Neural progenitor cell (in vitro differentiated cells): ENCODE results near the gene EHD2.

Experiments
- CTCF ChIP-seq: fragments of 200-600 bp; sonication (generic); IDR thresholded peaks from 2 replicates; pipeline ENCODE4 v1.5.1; 2017; ENCODE audit warnings: antibody characterized with exemption, mild to moderate bottlenecking
- EZH2 ChIP-seq: fragments of 200-600 bp; sonication (generic); IDR thresholded peaks from 2 replicates; pipeline ENCODE4 v1.6.1; 2017; ENCODE audit warnings: antibody characterized with exemption, mild to moderate bottlenecking, moderate library complexity
- EZH2phosphoT487 ChIP-seq: fragments of 200-600 bp; sonication (generic); IDR thresholded peaks from 2 replicates; pipeline ENCODE4 v1.6.1; 2017; ENCODE audit warnings: antibody characterized with exemption

DNA sequence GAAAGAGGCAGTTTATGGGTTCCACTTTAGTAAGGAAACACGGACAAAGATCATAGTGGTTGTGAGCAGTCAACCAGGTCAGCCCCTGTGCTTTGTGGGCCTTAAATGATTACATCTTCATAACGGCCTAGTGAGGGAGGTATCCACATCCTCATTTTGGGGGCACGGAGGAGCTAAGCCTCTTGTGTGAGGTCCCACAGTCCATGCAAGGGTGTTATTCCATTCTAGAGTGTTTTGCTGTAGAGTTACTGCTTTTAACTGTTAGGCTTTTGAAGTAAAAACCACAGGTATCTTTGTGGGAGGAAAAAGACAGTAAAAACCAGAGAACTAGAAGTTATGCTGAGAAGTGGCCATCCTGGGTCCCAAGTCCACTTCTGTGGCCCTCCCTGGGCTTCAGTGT lies 36.1 kb downstream of the EHD2 start:
- TF ChIP-seq CTCF: no peak
- TF ChIP-seq EZH2: no peak
- no peak for TF ChIP-seq EZH2phosphoT487
